ENCODE data around the gene PAK6.
A peak's percentile ranks its signal among the peaks of the same experiment; 100 is the strongest.

The PAK6 gene

DNA sequence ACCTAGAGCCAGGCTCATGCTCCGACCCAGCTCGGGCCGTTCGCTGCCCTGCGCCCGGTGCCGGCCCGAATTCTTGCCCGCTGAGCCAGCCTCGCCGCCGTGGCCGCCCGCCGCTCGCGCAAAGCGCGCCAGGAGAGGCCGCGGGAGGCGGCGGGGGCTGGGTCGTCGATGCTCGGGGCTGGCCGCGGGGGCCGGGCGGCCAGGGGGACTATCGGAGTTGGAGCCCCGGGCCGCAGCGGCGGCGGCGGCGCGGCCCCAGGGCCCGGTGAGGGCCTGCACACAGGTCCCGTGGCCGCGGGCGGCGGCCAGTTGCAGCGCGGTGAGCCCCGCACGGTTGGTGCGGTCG lies 42.9 kb downstream of the PAK6 start:
- Histone ChIP-seq H3K9me2 (replicated peaks; ENCODE audit: control insufficient read depth, low read length) (no peaks in the 10 kb centered on the region), H3K27me3 (ENCODE audit: control insufficient read depth, low read length) (peaks cover 47% of the 10 kb centered on the region), H3K4me1 (ENCODE audit: control insufficient read depth, low read length) (peaks cover 27% of the 10 kb centered on the region), H3K36me3 (ENCODE audit: control insufficient read depth, low read length) (no peaks in the 10 kb centered on the region), H3K9me3 (ENCODE audit: control insufficient read depth, insufficient read depth, low read length) (no peaks in the 10 kb centered on the region), H3K27ac (ENCODE audit: low read depth, low read length) (no peak overlapping the region), H3K79me2 (ENCODE audit: control insufficient read depth, low read length) (no peaks in the 10 kb centered on the region), H3K4me3 (ENCODE audit: low read length) (no peak overlapping the region; the same call in 1 of the 2 replicates), H3F3A (ENCODE audit: control insufficient read depth, insufficient read depth) (0 out of 2 replicates have a peak, but pooled peaks cover 3% of the 10 kb centered on the region), H3K4me2 (ENCODE audit: low read length) (peak overlapping the region; percentile 65), H4K20me1 (ENCODE audit: control insufficient read depth, insufficient read depth, low read depth, low read length) (no peaks in the 10 kb centered on the region)
- TF ChIP-seq CTCF (IDR thresholded peaks at IDR 0.05; ENCODE audit: low read depth, low read length, poor library complexity, severe bottlenecking), result no peak
- TF ChIP-seq EZH2phosphoT487 (IDR thresholded peaks at IDR 0.05; ENCODE audit: borderline replicate concordance, low read length), result no peak

DNA sequence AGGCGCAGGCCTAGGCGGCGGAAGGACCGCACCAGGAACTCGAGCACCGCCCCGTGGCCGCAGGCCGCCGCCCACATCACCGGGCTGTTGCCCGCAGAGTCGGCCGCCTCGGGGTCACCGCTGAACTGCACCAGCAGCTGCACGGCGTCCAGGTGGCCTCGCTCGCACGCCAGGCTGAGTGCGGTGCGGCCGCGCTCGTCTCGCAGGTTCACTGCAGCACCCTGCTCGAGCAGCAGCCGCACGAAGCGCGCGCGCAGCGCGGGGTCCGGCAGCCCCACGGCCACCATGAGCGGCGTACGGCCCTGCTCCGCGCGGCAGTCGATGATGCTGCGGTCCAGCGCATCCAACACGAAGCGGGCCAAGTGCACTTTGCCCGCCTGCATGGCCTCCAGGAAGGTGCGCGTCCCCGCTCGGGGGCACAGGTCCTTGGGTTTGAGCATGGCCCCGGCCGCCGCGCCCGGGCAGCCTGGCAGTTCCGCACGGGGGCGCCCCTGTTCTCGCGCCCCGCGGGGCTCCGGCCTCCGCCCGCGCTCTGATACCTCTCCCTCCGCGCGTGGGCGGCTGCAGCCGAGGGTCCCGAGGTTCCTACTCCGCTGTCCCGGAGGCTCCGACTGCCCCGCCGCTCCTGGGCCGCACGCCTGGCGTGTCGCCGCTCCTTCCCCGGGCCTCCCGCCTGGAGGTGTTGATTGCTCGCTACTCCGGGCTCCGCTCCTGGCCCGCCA lies 43.4 kb downstream of the PAK6 start:
- H3K27me3 ChIP-seq (ENCODE audit: control insufficient read depth, low read length), result peaks cover 44% of the 10 kb centered on the region

DNA sequence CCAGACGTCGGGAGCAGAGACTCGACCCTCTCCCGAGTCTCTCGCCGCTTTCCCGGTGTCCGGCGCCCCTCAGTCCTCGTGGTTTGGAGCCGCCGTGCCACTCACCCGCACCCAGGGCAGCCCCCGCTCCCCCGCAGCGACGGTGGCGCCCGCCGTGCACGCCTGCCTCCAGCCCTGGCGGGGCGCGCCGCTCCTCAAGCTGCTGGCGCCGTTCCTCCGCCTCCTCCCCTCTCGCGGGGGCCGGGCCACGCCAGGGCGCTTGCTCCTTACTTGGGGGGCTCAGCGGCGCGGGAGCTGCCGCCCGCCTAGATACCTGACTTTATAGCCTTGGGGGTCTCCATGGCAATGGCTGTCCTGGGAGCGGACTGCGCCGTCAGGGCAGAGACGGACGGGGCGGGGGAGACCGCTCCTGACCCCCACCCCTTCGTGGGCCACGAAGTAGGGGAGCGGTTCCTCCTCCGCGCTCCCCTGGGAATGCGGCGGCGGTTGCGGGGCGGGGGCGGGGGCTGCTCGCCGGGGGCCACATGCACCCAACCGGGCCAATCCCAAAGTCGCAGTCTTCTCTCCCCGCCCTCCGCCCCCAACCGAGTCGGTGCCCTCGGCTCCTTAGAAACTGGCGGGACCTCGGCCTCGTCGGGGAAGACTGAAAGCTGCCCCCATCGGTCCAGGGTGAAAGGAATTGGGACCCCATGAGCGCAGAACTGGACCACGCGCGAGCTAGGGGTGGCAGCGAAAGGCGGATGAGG lies 44.2 kb downstream of the PAK6 start, which contains the start of gene ANKRD63:
ANKRD63 (minus strand) TSS at position 196 of the 746 bp plus-strand sequence. CDS start 478 bp downstream, outside the sequence.
- Histone ChIP-seq H3K4me2 (ENCODE audit: low read length) (peak within 1 kb of the TSS; percentile 65), H3K27me3 (ENCODE audit: control insufficient read depth, low read length) (peaks cover 37% of the 10 kb centered on the region), H3K4me1 (ENCODE audit: control insufficient read depth, low read length) (peaks cover 14% of the 10 kb centered on the region)

More for the DNA sequence above, 43.4 kb downstream of the PAK6 start:
- peak overlapping the region; percentile 61 for H3K4me3 ChIP-seq (ENCODE audit: low read length)
- no peaks in the 10 kb centered on the region for H3K36me3 ChIP-seq (ENCODE audit: control insufficient read depth, low read length)
- H4K20me1 ChIP-seq (ENCODE audit: control insufficient read depth, insufficient read depth, low read depth, low read length), result no peaks in the 10 kb centered on the region
- H3K4me2 ChIP-seq (ENCODE audit: low read length), result peak overlapping the region; percentile 65
- no peaks in the 10 kb centered on the region for H3K79me2 ChIP-seq (ENCODE audit: control insufficient read depth, low read length)
- no peaks in the 10 kb centered on the region for H3K9me3 ChIP-seq (ENCODE audit: control insufficient read depth, insufficient read depth, low read length)
- TF ChIP-seq CTCF (IDR thresholded peaks at IDR 0.05; ENCODE audit: low read depth, low read length, poor library complexity, severe bottlenecking) (peak; percentile 75), EZH2phosphoT487 (IDR thresholded peaks at IDR 0.05; ENCODE audit: borderline replicate concordance, low read length) (no peak)
- H3K27ac ChIP-seq (ENCODE audit: low read depth, low read length), result no peak overlapping the region
- H3F3A ChIP-seq (ENCODE audit: control insufficient read depth, insufficient read depth), result 0 out of 2 replicates have a peak, but pooled peaks cover 3% of the 10 kb centered on the region
- H3K4me1 ChIP-seq (ENCODE audit: control insufficient read depth, low read length), result peaks cover 21% of the 10 kb centered on the region
- H3K9me2 ChIP-seq (replicated peaks; ENCODE audit: control insufficient read depth, low read length), result no peaks in the 10 kb centered on the region

More for the DNA sequence above, 44.2 kb downstream of the PAK6 start, which contains the start of gene ANKRD63:
- H3K36me3 ChIP-seq (ENCODE audit: control insufficient read depth, low read length), result no peaks in the 10 kb centered on the region
- 0 out of 2 replicates have a peak, but pooled peaks cover 3% of the 10 kb centered on the region for H3F3A ChIP-seq (ENCODE audit: control insufficient read depth, insufficient read depth)
- H3K9me3 ChIP-seq (ENCODE audit: control insufficient read depth, insufficient read depth, low read length), result no peaks in the 10 kb centered on the region
- no peak within 1 kb of the TSS for H3K27ac ChIP-seq (ENCODE audit: low read depth, low read length)
- H3K4me3 ChIP-seq (ENCODE audit: low read length), result peak within 1 kb of the TSS; percentile 61
- no peaks in the 10 kb centered on the region for H3K79me2 ChIP-seq (ENCODE audit: control insufficient read depth, low read length)
- H4K20me1 ChIP-seq (ENCODE audit: control insufficient read depth, insufficient read depth, low read depth, low read length), result no peaks in the 10 kb centered on the region
- TF ChIP-seq CTCF (IDR thresholded peaks at IDR 0.05; ENCODE audit: low read depth, low read length, poor library complexity, severe bottlenecking), result no peak
- no peak for TF ChIP-seq EZH2phosphoT487 (IDR thresholded peaks at IDR 0.05; ENCODE audit: borderline replicate concordance, low read length)
- no peaks in the 10 kb centered on the region for H3K9me2 ChIP-seq (replicated peaks; ENCODE audit: control insufficient read depth, low read length)
